ENCODE data around the gene RCBTB2. TPM values are rescaled to one million over a fixed set of nuclear protein-coding genes. Genes with fewer than 3 reads are reported as not detected.

RCBTB2 gene
- total and polyA plus RNA-seq, 9 donors: 8.2 to 22.6 (median 14.2) TPM

GRCh38 chr13:48486836-48487235 lies 46.0 kb downstream of the RCBTB2 start:
- no peak overlapping the region for H3K27ac ChIP-seq
- DNase-seq: no peak
- no peaks in the 10 kb centered on the region for H3K27me3 ChIP-seq
- H3K9me3 ChIP-seq: no peaks in the 10 kb centered on the region
- WGBS, 3 donors: 84 to 86% (median 84%) methylated on average over 5 of the region's 5 CpGs
- intact Hi-C loops (cut with DNase I): no loop called here
- H3K4me3 ChIP-seq: no peak overlapping the region
- peaks cover 2% of the 10 kb centered on the region for H3K4me1 ChIP-seq (ENCODE audit: insufficient read depth)
- TF ChIP-seq CTCF (IDR thresholded peaks at IDR 0.05) (no peak), EP300 (IDR thresholded peaks at IDR 0.05) (no peak), POLR2A (IDR thresholded peaks at IDR 0.05) (no peak)
- H3K36me3 ChIP-seq: no peaks in the 10 kb centered on the region

GRCh38 chr13:48486362-48486761 lies 46.5 kb downstream of the RCBTB2 start:
- Histone ChIP-seq H3K4me3 (no peak overlapping the region), H3K27me3 (no peaks in the 10 kb centered on the region), H3K9me3 (no peaks in the 10 kb centered on the region), H3K4me1 (ENCODE audit: insufficient read depth) (no peaks in the 10 kb centered on the region), H3K36me3 (no peaks in the 10 kb centered on the region), H3K27ac (no peak overlapping the region)
- TF ChIP-seq POLR2A (IDR thresholded peaks at IDR 0.05): no peak
- no peak for TF ChIP-seq EP300 (IDR thresholded peaks at IDR 0.05)
- no peak for TF ChIP-seq CTCF (IDR thresholded peaks at IDR 0.05)
- intact Hi-C loops (cut with DNase I): no loop called here
- no peak for DNase-seq

GRCh38 chr13:48485432-48485831 lies 47.4 kb downstream of the RCBTB2 start:
- TF ChIP-seq CTCF (IDR thresholded peaks at IDR 0.05): no peak
- no peak for TF ChIP-seq POLR2A (IDR thresholded peaks at IDR 0.05)
- no peak for TF ChIP-seq EP300 (IDR thresholded peaks at IDR 0.05)
- H3K27ac ChIP-seq: no peak overlapping the region
- H3K4me1 ChIP-seq (ENCODE audit: insufficient read depth): no peaks in the 10 kb centered on the region
- no peaks in the 10 kb centered on the region for H3K27me3 ChIP-seq
- H3K9me3 ChIP-seq: no peaks in the 10 kb centered on the region
- no peak for DNase-seq
- H3K36me3 ChIP-seq: no peaks in the 10 kb centered on the region
- intact Hi-C loops (cut with DNase I): no loop called here
- no peak overlapping the region for H3K4me3 ChIP-seq
- WGBS, 3 donors: 91 to 94% (median 94%) methylated on average over 3 of the region's 3 CpGs

- TF ChIP-seq EP300 (IDR thresholded peaks at IDR 0.05) (no peak), POLR2A (IDR thresholded peaks at IDR 0.05) (no peak), CTCF (IDR thresholded peaks at IDR 0.05) (no peak)
- Histone ChIP-seq H3K36me3 (no peaks in the 10 kb centered on the region), H3K9me3 (no peaks in the 10 kb centered on the region), H3K4me1 (ENCODE audit: insufficient read depth) (no peaks in the 10 kb centered on the region), H3K4me3 (no peak overlapping the region), H3K27ac (no peak overlapping the region), H3K27me3 (no peaks in the 10 kb centered on the region)
- 96 to 99% (median 97%) methylated on average over 3 of the region's 3 CpGs for WGBS, 3 donors
- intact Hi-C loops (cut with DNase I): no loop called here
- no peak for DNase-seq
Measured at GRCh38 chr13:48483575-48483974, 49.3 kb downstream of the RCBTB2 start.

- intact Hi-C loops (cut with DNase I): no loop called here
- Histone ChIP-seq H3K4me1 (ENCODE audit: insufficient read depth) (no peaks in the 10 kb centered on the region), H3K9me3 (no peaks in the 10 kb centered on the region), H3K4me3 (no peak overlapping the region), H3K27ac (no peak overlapping the region), H3K36me3 (no peaks in the 10 kb centered on the region), H3K27me3 (no peaks in the 10 kb centered on the region)
- TF ChIP-seq CTCF (IDR thresholded peaks at IDR 0.05) (no peak), POLR2A (IDR thresholded peaks at IDR 0.05) (no peak), EP300 (IDR thresholded peaks at IDR 0.05) (no peak)
- WGBS, 3 donors: 70 to 91% (median 70%) methylated on average over 1 of the region's 1 CpG
- DNase-seq: no peak
Measured at GRCh38 chr13:48478391-48478790, 54.5 kb downstream of the RCBTB2 start.

Measured in ovary (tissue), 9 donors.